Aorta (tissue), 5 donors: ENCODE measurements around the gene TRPM7. TPM values are rescaled to one million over a fixed set of nuclear protein-coding genes. Genes with fewer than 3 reads are reported as not detected.
"Not testable (repeated sequence)": the region's sequence is repeated elsewhere in the genome, so short reads cannot be mapped to it uniquely, and the experiment has no call there.

Experiments
- ATAC-seq: fragments of 200-7000 bp; cut with Tn5 transposase; one replicate; pipeline ENCODE4 v1.9.1; 2022; ENCODE audit warnings: moderate library complexity; ENCODE audit not compliant: low FRiP score
- DNase-seq, 2 donors: peaks; one replicate each; pipeline ENCODE4 v3.0.0-alpha.2; 2020
- H3K27ac ChIP-seq, 2 donors: one replicate each; pipeline ENCODE4 v1.5.1; 2013; ENCODE audit warnings: low read length in 2 of 2, mild to moderate bottlenecking in 2 of 2, moderate library complexity in 2 of 2, control low read depth in 1 of 2, inconsistent platforms in 1 of 2, low read depth in 1 of 2
- H3K27me3 ChIP-seq, 2 donors: one replicate each; pipeline ENCODE4 v1.6.1; 2013; ENCODE audit warnings: control low read depth in 1 of 2, low read length in 1 of 2, mild to moderate bottlenecking in 1 of 2, moderate library complexity in 1 of 2; ENCODE audit not compliant: insufficient read depth in 2 of 2, control insufficient read depth in 1 of 2
- H3K36me3 ChIP-seq, 2 donors: one replicate each; pipeline ENCODE4 v1.6.1; 2013; ENCODE audit warnings: control low read depth in 1 of 2, low read length in 1 of 2, mild to moderate bottlenecking in 1 of 2; ENCODE audit not compliant: insufficient read depth in 2 of 2, control insufficient read depth in 1 of 2
- H3K4me1 ChIP-seq, 2 donors: one replicate each; pipeline ENCODE4 v1.6.1; 2013; ENCODE audit warnings: low read length in 2 of 2, control low read depth in 1 of 2, mild to moderate bottlenecking in 1 of 2, moderate library complexity in 1 of 2; ENCODE audit not compliant: insufficient read depth in 2 of 2, control insufficient read depth in 1 of 2
- H3K4me3 ChIP-seq, 2 donors: one replicate each; pipeline ENCODE4 v1.5.1; 2013; ENCODE audit warnings: low read length in 2 of 2, control low read depth in 1 of 2, mild to moderate bottlenecking in 1 of 2
- H3K9me3 ChIP-seq: one replicate; pipeline ENCODE4 v1.6.1; 2013; ENCODE audit warnings: mild to moderate bottlenecking, low read length; ENCODE audit not compliant: control insufficient read depth
- WGBS, 2 donors: extraction: QIAGEN DNeasy Blood & Tissue Kit; methylation state at CpG; one replicate each; pipeline ENCODE4 v1.1.7; 2013; 5-methylcytosine and 5-hydroxymethylcytosine counted together
- intact Hi-C, 2 donors: fragments of 100-400 bp; cut with DNase I; formaldehyde crosslinking; loops; one replicate each; pipeline versions ENCODE4 v1.14.2 to v1.15.0; 2022
- polyA plus RNA-seq, 2 donors: library from polyadenylated mRNA; stranded (reverse); fragments of 200-250 nt; gene quantifications; one replicate each; pipeline ENCODE4 v1.2.3, GENCODE V29; 2013
- total RNA-seq, 2 donors: library from RNA; stranded (reverse); fragmentation: NEBNext Ultra II Directional; extraction: Animal tissue kit (Norgen Biotek cat#: 25700); gene quantifications; one replicate each; pipeline ENCODE4 v1.2.1, GENCODE V29; 2021
- donor health status: healthy with polysubstance abuse.
- donor health status: Bipolar disorder and iron deficiency.
- donor health status: DM: no; HTN: no; CAD: no.
- donor health status: DM: no; HTN: no; CAD: no.
- donor health status: DM: yes; HTN: yes; CAD: no.

The TRPM7 gene
- total and polyA plus RNA-seq, 4 donors = 11.4 to 57.1 (median 30.8) TPM

- Histone ChIP-seq H3K4me3 (no peak overlapping the region), H3K27ac (no peak overlapping the region), H3K36me3 (no peaks in the 10 kb centered on the region), H3K27me3 (no peaks in the 10 kb centered on the region), H3K9me3 (no peaks in the 10 kb centered on the region), H3K4me1 (no peaks in the 10 kb centered on the region)
- 65 to 88% methylated on average over 1 of the region's 1 CpG for WGBS, 2 donors
- DNase-seq (no peak), ATAC-seq (no peak)
- intact Hi-C loops = no loop called here
Measured at GRCh38 chr15:50702762-50703334, 16.3 kb upstream of the TRPM7 start.

- ATAC-seq (no peak), DNase-seq (no peak)
- no peaks in the 10 kb centered on the region for H3K36me3 ChIP-seq
- no peaks in the 10 kb centered on the region for H3K4me1 ChIP-seq
- H3K4me3 ChIP-seq = no peak overlapping the region
- H3K9me3 ChIP-seq = no peaks in the 10 kb centered on the region
- H3K27me3 ChIP-seq = no peaks in the 10 kb centered on the region
- H3K27ac ChIP-seq = no peak overlapping the region
- WGBS, 2 donors = 35 to 39% methylated on average over 8 of the region's 8 CpGs
- intact Hi-C loops = no loop called here
Measured at GRCh38 chr15:50698101-50698500, 11.5 kb upstream of the TRPM7 start.

GRCh38 chr15:50697109-50697797 lies 10.7 kb upstream of the TRPM7 start:
- DNase-seq = no peak
- Histone ChIP-seq H3K9me3 (no peaks in the 10 kb centered on the region), H3K4me3 (no peak overlapping the region), H3K27me3 (no peaks in the 10 kb centered on the region), H3K36me3 (no peaks in the 10 kb centered on the region), H3K4me1 (no peaks in the 10 kb centered on the region), H3K27ac (no peak overlapping the region)
- intact Hi-C loops = no loop called here
- WGBS, 2 donors = 77 to 79% methylated on average over 4 of the region's 4 CpGs
- ATAC-seq = no peak

GRCh38 chr15:50694634-50695165 lies 8.1 kb upstream of the TRPM7 start:
- ATAC-seq = not testable (repeated sequence)

GRCh38 chr15:50687302-50687902 lies 805 bp upstream of the TRPM7 start:
- H3K27ac ChIP-seq = peak overlapping the region in 1 of 2 donors; percentile 93
- peak overlapping the region; percentile 21 to 85 for H3K4me3 ChIP-seq
- H3K36me3 ChIP-seq = no peaks in the 10 kb centered on the region
- no peaks in the 10 kb centered on the region for H3K27me3 ChIP-seq
- DNase-seq = no peak
- ATAC-seq = no peak
- H3K9me3 ChIP-seq = no peaks in the 10 kb centered on the region
- intact Hi-C loops = loop anchor here in 1 of 2 donors (5.0 to 10.0 kb wide), 2 partner anchors 80 to 333 kb away; partner anchors contain the start of genes GABPB1 and SPPL2A
- WGBS, 2 donors = 40 to 43% methylated on average over 10 of the region's 10 CpGs
- no peaks in the 10 kb centered on the region for H3K4me1 ChIP-seq

More at GRCh38 chr15:50694634-50695165, 8.1 kb upstream of the TRPM7 start:
- intact Hi-C loops, DNase-seq, H3K27ac ChIP-seq, H3K4me3 ChIP-seq, H3K9me3 ChIP-seq, H3K36me3 ChIP-seq, H3K4me1 ChIP-seq, H3K27me3 ChIP-seq: not testable (repeated sequence)
- 95 to 96% methylated on average over 9 of the region's 9 CpGs for WGBS, 2 donors

- H3K27ac ChIP-seq = peak overlapping the region; percentile 89 to 94
- ATAC-seq (peak; percentile 86), DNase-seq (peak; percentile 75 to 85)
- intact Hi-C loops = loop anchor here in 1 of 2 donors (5.0 to 10.0 kb wide), 2 partner anchors 81 to 331 kb away; partner anchors contain the start of genes GABPB1 and SPPL2A
- no peaks in the 10 kb centered on the region for H3K36me3 ChIP-seq
- H3K9me3 ChIP-seq = no peaks in the 10 kb centered on the region
- H3K4me3 ChIP-seq = peak overlapping the region; percentile 80 to 85
- H3K27me3 ChIP-seq = no peaks in the 10 kb centered on the region
- no peaks in the 10 kb centered on the region for H3K4me1 ChIP-seq
- WGBS, 2 donors = 0% methylated on average over 30 of the region's 30 CpGs
Measured at GRCh38 chr15:50685976-50686468, 575 bp downstream of the TRPM7 start.

GRCh38 chr15:50685191-50685975 lies 1.2 kb downstream of the TRPM7 start:
- Histone ChIP-seq H3K4me1 (no peaks in the 10 kb centered on the region), H3K4me3 (peak overlapping the region; percentile 80 to 85), H3K9me3 (no peaks in the 10 kb centered on the region), H3K36me3 (no peaks in the 10 kb centered on the region), H3K27me3 (no peaks in the 10 kb centered on the region), H3K27ac (peak overlapping the region in 1 of 2 donors; percentile 89)
- intact Hi-C loops = loop anchor here in 1 of 2 donors (5.0 to 10.0 kb wide), 2 partner anchors 82 to 331 kb away; partner anchors contain the start of genes GABPB1 and SPPL2A
- DNase-seq (no peak), ATAC-seq (no peak)
- 50 to 54% methylated on average over 22 of the region's 22 CpGs for WGBS, 2 donors

- Histone ChIP-seq H3K4me1 (no peaks in the 10 kb centered on the region), H3K27ac (no peak overlapping the region), H3K4me3 (no peak overlapping the region), H3K27me3 (no peaks in the 10 kb centered on the region), H3K9me3 (no peaks in the 10 kb centered on the region), H3K36me3 (no peaks in the 10 kb centered on the region)
- intact Hi-C loops = loop anchor here in 1 of 2 donors (10.0 kb wide), 1 partner anchor 327 kb away; the partner anchor contains the start of gene GABPB1
- no peak for ATAC-seq
- no peak for DNase-seq
Measured at GRCh38 chr15:50681467-50681866, 5.1 kb downstream of the TRPM7 start.
